ENCODE data around the gene PKHD1.

DNA sequence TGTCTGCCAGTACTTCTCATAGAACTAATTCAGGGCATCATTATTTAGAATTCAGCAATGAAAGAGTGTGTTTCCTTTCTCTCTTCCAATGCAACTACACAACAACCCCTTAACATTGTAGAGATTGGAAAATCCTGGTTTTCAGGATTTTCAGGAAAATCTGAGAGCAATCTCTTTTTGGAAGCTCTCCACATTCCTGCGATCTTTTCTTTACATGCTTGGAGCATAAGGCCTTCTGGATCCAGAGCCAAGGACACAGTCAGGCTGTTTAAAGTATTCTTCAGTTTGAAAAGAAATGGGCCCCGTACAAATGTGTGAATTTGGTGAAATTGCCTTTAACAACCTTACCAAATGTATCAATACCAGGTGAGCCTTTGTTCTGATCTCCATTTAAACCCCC, 469.7 kb downstream of the PKHD1 start:
- TF ChIP-seq, protein P1, sequence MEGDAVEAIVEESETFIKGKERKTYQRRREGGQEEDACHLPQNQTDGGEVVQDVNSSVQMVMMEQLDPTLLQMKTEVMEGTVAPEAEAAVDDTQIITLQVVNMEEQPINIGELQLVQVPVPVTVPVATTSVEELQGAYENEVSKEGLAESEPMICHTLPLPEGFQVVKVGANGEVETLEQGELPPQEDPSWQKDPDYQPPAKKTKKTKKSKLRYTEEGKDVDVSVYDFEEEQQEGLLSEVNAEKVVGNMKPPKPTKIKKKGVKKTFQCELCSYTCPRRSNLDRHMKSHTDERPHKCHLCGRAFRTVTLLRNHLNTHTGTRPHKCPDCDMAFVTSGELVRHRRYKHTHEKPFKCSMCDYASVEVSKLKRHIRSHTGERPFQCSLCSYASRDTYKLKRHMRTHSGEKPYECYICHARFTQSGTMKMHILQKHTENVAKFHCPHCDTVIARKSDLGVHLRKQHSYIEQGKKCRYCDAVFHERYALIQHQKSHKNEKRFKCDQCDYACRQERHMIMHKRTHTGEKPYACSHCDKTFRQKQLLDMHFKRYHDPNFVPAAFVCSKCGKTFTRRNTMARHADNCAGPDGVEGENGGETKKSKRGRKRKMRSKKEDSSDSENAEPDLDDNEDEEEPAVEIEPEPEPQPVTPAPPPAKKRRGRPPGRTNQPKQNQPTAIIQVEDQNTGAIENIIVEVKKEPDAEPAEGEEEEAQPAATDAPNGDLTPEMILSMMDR (IDR thresholded peaks at IDR 0.05) = no peak
- TF ChIP-seq REST (IDR thresholded peaks at IDR 0.05; ENCODE audit: insufficient read depth in 1 of 2, low read depth in 2 of 2, low read length in 1 of 2) (no peak), POLR2AphosphoS5 (IDR thresholded peaks at IDR 0.05; ENCODE audit: low read depth, low read length) (no peak), TCF7L2 (IDR thresholded peaks at IDR 0.05; ENCODE audit: low read depth, low read length) (no peak), SIN3A (IDR thresholded peaks at IDR 0.05; ENCODE audit: borderline replicate concordance, insufficient read depth, low read depth, low read length) (no peak)
